ENCODE measurements around the gene TUBGCP2. TPM values are rescaled to one million over a fixed set of nuclear protein-coding genes. Genes with fewer than 3 reads are reported as not detected.
A peak's percentile ranks its signal among the peaks of the same experiment; 100 is the strongest.

Gene TUBGCP2
- total and polyA plus RNA-seq, 9 of the 15 experiments (the other 6 are each of a cell fraction or from before 2014, with no cell fraction given): 4.3 to 56.6 (median 28.4) TPM

GRCh38 chr10:133328358-133329343 is 20.0 kb upstream of the TUBGCP2 start:
- WGBS (ENCODE audit: insufficient coverage, low coverage, missing lambda C conversion rate): 7% methylated on average over 12 of the region's 15 CpGs
- CTCF ChIA-PET (ENCODE audit: low intra/inter-chr PET ratio): no interaction called here
- TF ChIP-seq MED1 (CRISPR knock-in tag; IDR thresholded peaks at IDR 0.05; ENCODE audit: borderline replicate concordance) (no peak), PTRF (tag; IDR thresholded peaks at IDR 0.05) (no peak), IFI16 (CRISPR knock-in tag; IDR thresholded peaks at IDR 0.05) (no peak), TBP (optimal IDR thresholded peaks at IDR 0.05; ENCODE audit: low read depth, low read length) (no peak), BRF2 (IDR thresholded peaks at IDR 0.05; ENCODE audit: borderline replicate concordance, insufficient read depth, insufficient read length) (no peak), HNRNPL (IDR thresholded peaks at IDR 0.05; ENCODE audit: low read depth, low read length) (no peak), RNF2 (IDR thresholded peaks at IDR 0.05) (no peak), ZNF398 (CRISPR knock-in tag; IDR thresholded peaks at IDR 0.05) (no peak), SNRNP70 (optimal IDR thresholded peaks at IDR 0.05; ENCODE audit: low read depth, low read length) (no peak), ZNF224 (CRISPR knock-in tag; IDR thresholded peaks at IDR 0.05) (no peak), GATAD2B (IDR thresholded peaks at IDR 0.05; ENCODE audit: borderline replicate concordance) (no peak), HBP1 (CRISPR knock-in tag; IDR thresholded peaks at IDR 0.05) (no peak), NELFE (IDR thresholded peaks at IDR 0.05; ENCODE audit: insufficient read depth, insufficient read length) (no peak), NR4A1 (CRISPR knock-in tag; IDR thresholded peaks at IDR 0.05) (no peak), NR4A1 (tag; IDR thresholded peaks at IDR 0.05) (no peak), NR2F6 (CRISPR knock-in tag; IDR thresholded peaks at IDR 0.05) (no peak), RB1 (IDR thresholded peaks at IDR 0.05; ENCODE audit: low read depth) (no peak)
- Histone ChIP-seq H3K36me3 (ENCODE audit: control insufficient read depth, insufficient read depth, low read length) (no peaks in the 10 kb centered on the region), H3K9ac (ENCODE audit: insufficient read depth in 1 of 2, low read depth in 2 of 2, low read length in 2 of 2) (peak overlapping the region in 1 of 2 experiments; percentile 13; a peak in 1 of 4 replicates), H3K27me3 (ENCODE audit: control insufficient read depth in 2 of 2, insufficient read depth in 2 of 2, low read length in 2 of 2) (peaks cover 4 to 6% of the 10 kb centered on the region in 2 experiments; a peak in 3 of 5 replicates), H3K4me2 (ENCODE audit: insufficient read depth, low read length) (no peak overlapping the region), H3K4me1 (replicated peaks in 1 of 2; ENCODE audit: control insufficient read depth in 2 of 2, insufficient read depth in 2 of 2, low read length in 2 of 2) (peaks cover 0 to 49% of the 10 kb centered on the region in 2 experiments; a peak in 3 of 5 replicates), H3K9me1 (ENCODE audit: control insufficient read depth, insufficient read depth, low read length) (no peaks in the 10 kb centered on the region), H3K9me3 (replicated peaks; ENCODE audit: control insufficient read depth, insufficient read depth, low read depth, low read length) (no peaks in the 10 kb centered on the region), H3K79me2 (ENCODE audit: control insufficient read depth, insufficient read depth, low read length) (no peaks in the 10 kb centered on the region), H3K4me3 (no peak overlapping the region), H2AFZ (ENCODE audit: low read depth, low read length) (no peak overlapping the region), H4K20me1 (replicated peaks; ENCODE audit: control insufficient read depth, insufficient read depth, low read length) (no peaks in the 10 kb centered on the region), H3K27ac (ENCODE audit: extremely low read depth, low read depth, low read length) (no peak overlapping the region)
- in situ Hi-C loops (cut with MboI) (no loop called here), intact Hi-C loops (cut with micrococcal nuclease) (loop anchor here (5.0 to 10.0 kb wide), 3 partner anchors 66 to 156 kb away; partner anchors contain the start of gene MTG1)
- BruUV-seq (replicated peaks): no TSS peak
- FAIRE-seq (no peak), ATAC-seq (no peak), DNase-seq (ENCODE audit: extremely low read depth in 1 of 4, low spot score in 3 of 4) (no peak)
- POLR2A ChIA-PET: interaction anchor here (0.7 kb wide), 1 partner anchor 43 kb away, joined by 3 read pairs; no protein-coding TSS in a partner anchor
